LNCaP clone FGC (cell line): ENCODE results near the gene APIP.

Source experiments
- DNase-seq: peaks from one replicate; pipeline ENCODE4 v3.0.0-alpha.2; 2011; ENCODE audit warnings: low read depth
- H3K4me3 ChIP-seq: 2 replicates; pipeline ENCODE4 v1.5.1; 2011; ENCODE audit warnings: mild to moderate bottlenecking, low read depth, low read length, control low read depth
- CTCF ChIP-seq: IDR thresholded peaks from 2 replicates; pipeline ENCODE4 v1.5.1; 2012; ENCODE audit warnings: mild to moderate bottlenecking; ENCODE audit not compliant: control insufficient read depth, insufficient read depth; ENCODE audit errors: extremely low read depth

Gene APIP

DNA sequence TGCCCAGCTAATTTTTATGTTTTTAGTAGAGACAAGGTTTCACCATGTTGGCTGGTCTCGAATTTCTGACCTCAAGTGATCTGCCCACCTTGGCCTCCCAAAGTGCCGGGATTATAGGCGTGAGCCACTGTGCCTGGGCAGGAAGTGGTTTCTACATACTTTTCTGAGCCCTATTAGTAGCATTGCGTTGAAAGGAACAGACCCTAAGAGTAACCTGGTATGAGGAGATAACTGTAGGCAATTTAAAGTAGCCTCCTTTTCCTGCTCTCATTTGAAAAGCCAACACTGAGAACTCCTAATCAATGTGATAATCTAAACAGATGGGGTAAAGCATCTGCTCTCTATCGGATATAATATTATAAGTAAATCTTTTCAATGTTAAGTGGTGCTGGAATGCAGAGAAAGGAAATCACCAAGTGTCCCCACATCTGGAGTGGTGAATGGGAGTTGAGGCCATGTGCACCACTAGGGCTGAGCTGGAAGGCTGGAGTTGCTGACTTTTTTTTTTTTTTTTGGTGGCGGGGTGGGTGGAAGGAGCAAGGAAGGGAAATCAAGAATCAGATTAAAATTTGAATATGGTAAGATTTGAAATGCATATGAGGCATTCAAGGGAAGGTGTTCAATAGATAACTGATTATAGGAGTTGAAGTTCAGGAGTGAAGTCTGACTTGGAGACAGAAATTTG lies 20.9 kb upstream of the APIP start:
- DNase-seq = no peak
- TF ChIP-seq CTCF = no peak
- no peak overlapping the region for H3K4me3 ChIP-seq

DNA sequence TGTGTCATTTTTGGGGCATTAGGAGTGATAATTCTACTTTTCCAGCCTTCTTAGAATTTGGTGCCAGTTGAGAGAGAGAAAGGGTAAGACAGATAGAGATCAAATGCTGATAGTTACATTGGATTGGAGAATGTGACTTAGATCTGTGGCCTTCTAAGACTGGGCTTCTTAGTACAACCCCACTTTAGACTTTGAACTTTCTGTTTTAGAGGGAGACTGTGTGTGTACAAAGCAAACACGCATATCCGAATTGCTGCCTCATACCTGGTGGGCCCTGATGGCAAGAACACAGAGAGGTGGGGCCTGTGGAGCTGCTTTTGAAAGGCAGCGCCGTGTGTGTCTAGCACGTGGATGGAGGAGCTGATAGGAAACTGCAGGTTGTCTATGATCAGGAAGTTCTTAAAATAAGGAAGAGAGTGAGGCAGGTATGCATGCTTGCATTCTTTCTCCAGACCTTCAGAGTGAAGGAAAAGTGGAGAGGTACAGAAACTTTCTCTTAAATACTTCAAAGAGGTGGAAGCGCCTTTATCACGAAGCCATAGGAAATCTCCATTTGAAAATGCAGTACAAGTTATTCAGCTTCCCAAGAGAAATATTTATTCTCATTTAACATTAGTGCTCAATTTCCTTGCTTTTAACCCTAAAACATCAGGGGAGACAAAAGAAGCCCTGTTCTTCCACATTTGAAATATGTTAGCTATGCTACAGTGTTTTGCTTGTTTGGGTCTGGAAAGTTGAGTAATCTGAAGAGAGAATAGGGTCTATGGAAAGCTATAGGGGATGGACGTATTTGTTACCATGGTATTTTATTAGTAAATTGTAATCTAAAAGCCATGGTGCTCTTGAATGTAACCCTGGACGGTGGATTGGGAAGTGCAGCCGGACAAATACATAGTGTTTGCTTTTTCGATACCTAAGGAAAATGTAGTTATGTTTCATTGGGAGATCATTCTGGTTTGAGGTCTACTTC lies 13.9 kb upstream of the APIP start:
- no peak for DNase-seq
- H3K4me3 ChIP-seq = no peak overlapping the region
- TF ChIP-seq CTCF = no peak

DNA sequence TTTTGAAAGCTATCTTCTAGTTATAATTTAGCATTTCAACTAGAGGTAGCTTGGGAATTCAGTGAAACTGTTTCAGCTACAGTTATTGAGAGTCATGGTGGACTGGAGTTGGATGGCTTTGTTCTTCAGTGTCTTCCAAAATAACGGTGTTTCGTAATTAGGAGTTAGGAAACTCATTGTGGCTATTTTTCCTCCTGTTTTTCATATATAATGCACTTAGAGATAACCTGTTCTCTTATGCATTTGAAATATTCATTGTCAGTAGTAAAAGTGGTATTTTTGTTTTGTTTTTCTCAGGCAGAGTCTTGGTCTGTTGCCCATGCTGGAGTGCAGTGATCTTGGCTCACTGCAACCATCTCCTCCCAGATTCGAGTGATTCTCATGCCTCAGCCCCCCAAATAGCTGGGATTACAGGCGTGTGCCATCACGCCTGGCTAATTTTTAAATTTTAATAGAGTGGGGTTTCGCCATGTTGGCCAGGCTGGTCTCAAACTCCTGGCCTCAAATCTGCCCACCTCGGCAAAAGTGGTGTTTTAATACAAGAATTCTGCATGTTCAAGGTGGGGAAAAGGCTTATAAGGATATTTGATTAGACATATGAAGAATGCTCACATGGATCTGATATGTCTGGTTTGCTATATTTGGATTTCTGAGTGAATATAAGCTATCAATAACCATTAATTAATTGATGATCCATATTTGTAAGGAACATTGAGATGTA lies 12.9 kb upstream of the APIP start:
- no peak overlapping the region for H3K4me3 ChIP-seq
- no peak for DNase-seq
- TF ChIP-seq CTCF = no peak

DNA sequence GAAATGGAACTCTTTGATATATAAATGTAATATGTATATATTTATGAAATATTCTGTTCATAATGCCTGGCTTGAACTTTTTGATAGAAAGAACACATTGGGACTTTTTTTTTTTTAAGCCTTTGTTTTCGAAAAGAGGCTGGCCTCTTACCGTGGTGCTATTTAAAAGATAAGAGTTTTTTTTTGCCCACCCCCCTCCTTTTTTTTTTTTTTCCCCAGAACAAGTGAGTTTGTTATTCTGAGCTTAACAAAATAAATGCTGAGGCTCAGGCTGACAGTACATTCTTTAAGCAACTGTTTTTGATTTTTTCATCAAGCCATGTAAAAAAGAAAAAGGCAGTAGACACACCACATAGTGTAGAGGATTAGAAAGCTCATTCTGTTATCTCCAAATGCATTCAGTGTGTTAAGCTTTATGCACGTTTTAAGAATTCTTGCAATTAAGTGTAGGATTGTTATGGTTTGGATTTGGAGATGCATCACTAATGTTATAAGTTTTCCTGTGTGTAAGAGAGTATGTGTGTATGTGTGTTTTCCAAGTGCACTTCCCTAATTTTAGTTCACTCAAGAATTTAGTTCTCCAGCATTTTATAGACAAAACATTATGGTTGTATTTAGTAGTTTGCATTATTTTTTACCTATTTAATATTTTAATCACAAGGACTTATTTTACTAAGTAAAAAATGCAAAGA lies 12.2 kb upstream of the APIP start:
- no peak for TF ChIP-seq CTCF
- no peak for DNase-seq
- no peak overlapping the region for H3K4me3 ChIP-seq

DNA sequence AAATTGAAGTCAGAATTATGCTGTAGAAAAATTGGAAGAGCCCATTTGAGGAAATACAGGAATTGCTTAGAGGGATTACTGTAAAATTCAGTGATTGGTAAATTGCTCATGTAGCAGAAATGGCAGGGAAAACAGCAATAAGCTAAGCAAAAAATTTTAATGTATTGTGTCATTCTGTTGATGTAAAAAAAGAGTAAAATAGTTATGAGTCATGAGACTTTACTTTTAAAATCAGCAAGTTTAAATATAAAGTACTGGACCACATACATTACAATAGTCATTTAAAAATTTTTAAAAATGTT lies 10.6 kb upstream of the APIP start:
- H3K4me3 ChIP-seq = no peak overlapping the region
- TF ChIP-seq CTCF = no peak
- DNase-seq = no peak

DNA sequence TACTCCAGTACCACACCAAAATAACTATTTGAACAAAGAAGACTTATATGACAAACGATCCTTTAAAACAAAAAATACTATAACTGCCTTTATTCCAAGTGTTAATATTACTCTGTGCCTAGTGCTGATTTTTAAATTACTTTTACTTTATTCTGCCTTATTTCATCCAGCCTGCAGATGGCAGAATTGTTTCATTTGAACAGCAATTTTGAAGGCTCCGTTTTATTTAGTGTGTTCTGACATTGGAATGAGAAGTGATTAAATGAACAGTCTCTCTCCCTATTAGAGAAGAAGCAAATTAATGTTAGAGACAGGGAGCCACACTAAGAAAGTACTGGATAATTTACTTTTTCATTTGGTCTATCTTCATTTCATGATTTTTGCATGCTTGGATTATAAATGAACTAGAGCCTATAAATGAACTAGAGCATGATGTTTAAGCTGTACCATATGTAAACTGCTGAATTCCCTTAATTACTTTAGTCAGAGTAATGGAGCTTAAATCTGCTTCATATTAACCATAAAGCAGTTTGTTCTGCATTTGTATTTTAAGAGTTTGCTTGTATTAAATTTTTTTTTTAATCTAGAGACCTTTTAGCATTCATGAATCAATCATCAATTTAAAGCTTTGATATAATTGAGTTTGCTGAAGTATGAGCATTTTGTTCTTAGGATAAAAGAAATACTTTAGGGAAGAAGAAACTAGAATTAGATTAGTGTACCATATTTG lies 10.1 kb upstream of the APIP start:
- no peak overlapping the region for H3K4me3 ChIP-seq
- no peak for DNase-seq
- TF ChIP-seq CTCF = peak; percentile 69
